Peyer's patch (tissue), 4 donors: ENCODE measurements around the gene BOD1. TPM values are rescaled to one million over a fixed set of nuclear protein-coding genes. Genes with fewer than 3 reads are reported as not detected.

Experiments used
- DNase-seq, 3 donors: peaks; one replicate each; pipeline ENCODE4 v3.0.0-alpha.2; 2017 to 2019
- H3K27ac ChIP-seq, 4 donors: fragments of 200-600 bp; sonication (generic); one replicate each; pipeline ENCODE4 v1.5.1; 2016 to 2019
- H3K27me3 ChIP-seq, 2 donors: fragments of 200-600 bp; sonication (generic); one replicate each; pipeline ENCODE4 v1.5.1; 2019
- H3K36me3 ChIP-seq, 3 donors: fragments of 200-600 bp; sonication (generic); one replicate each; pipeline ENCODE4 v1.5.1; 2016 to 2019
- H3K4me1 ChIP-seq, 4 donors: fragments of 200-600 bp; sonication (generic); one replicate each; pipeline ENCODE4 v1.5.1; 2016 to 2019
- H3K4me3 ChIP-seq, 4 donors: fragments of 200-600 bp; sonication (generic); 1 replicate in 3 of 4; 2 replicates in 1 of 4; pipeline ENCODE4 v1.5.1; 2016 to 2019; ENCODE audit warnings: mild to moderate bottlenecking in 1 of 4
- H3K9me3 ChIP-seq, 4 donors: fragments of 200-600 bp; sonication (generic); one replicate each; pipeline ENCODE4 v1.5.1; 2016 to 2019; ENCODE audit warnings: mild to moderate bottlenecking in 1 of 4
- POLR2A ChIP-seq, 2 donors: fragments of 450-650 bp; IDR thresholded peaks; one replicate each; pipeline ENCODE4 v1.5.1; 2017; ENCODE audit warnings: antibody characterized with exemption in 2 of 2, mild to moderate bottlenecking in 2 of 2, moderate library complexity in 2 of 2
- total RNA-seq, 4 donors: library from RNA; depleted of rRNA; stranded (reverse); fragments of >200 nt; gene quantifications; one replicate each; pipeline ENCODE4 v1.1.0, GENCODE V29; 2016
- TF ChIP-seq, protein P1 (sequence below), 6 experiments: fragments of 450-650 bp in 4 of 6; fragments of 200-600 bp in 2 of 6; sonication (generic) in 1 of 6; IDR thresholded peaks; one replicate each; pipeline ENCODE4 v1.5.1; 2017 to 2019; ENCODE audit warnings: antibody characterized with exemption in 6 of 6, mild to moderate bottlenecking in 3 of 6, moderate library complexity in 1 of 6

The BOD1 gene
- 10 to 100 TPM; 21.0 to 57.8 (median 27.3) TPM for total RNA-seq

DNA sequence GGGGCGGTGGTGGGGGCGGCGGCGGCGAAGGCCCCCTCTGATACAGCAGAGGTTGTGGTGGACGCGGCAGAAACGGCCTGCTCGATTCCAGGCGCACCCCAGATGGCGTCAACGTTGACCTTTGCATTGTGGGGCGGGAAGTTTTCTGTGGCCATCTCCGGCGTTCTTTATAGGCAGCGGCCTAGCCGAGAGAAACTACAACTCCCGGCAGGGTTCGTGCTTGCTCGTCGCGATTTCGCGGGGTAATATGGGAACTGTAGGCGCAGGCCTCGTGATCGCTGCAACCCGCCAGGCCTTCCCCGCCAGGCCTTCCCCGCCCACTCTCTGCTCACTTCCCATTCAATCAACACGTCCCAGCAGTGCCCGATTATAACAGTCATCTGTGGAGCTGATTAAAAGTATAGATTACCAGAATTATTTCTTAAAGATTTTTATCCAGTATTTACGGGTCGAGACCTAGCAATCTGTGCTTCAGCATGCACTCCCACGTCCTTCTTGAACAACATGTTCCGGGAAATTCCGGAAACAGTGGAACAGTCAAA lies at the start of gene BOD1:
Gene BOD1 (minus strand): TSS at position 74 of the 542 bp plus-strand sequence. CDS start 214 bp downstream, outside the sequence.
- Histone ChIP-seq H3K4me3 (peak within 1 kb of the TSS; percentile 80 to 92 (median 86)), H3K36me3 (peaks cover 0 to 9% (median 0%) of the 10 kb centered on the region in 3 donors), H3K27ac (peak within 1 kb of the TSS; percentile 87 to 95 (median 90)), H3K27me3 (no peaks in the 10 kb centered on the region), H3K9me3 (no peaks in the 10 kb centered on the region), H3K4me1 (peaks cover 0 to 17% (median 7%) of the 10 kb centered on the region in 4 donors)
- peak; percentile 95 to 98 (median 96) for DNase-seq
- TF ChIP-seq, protein P1, sequence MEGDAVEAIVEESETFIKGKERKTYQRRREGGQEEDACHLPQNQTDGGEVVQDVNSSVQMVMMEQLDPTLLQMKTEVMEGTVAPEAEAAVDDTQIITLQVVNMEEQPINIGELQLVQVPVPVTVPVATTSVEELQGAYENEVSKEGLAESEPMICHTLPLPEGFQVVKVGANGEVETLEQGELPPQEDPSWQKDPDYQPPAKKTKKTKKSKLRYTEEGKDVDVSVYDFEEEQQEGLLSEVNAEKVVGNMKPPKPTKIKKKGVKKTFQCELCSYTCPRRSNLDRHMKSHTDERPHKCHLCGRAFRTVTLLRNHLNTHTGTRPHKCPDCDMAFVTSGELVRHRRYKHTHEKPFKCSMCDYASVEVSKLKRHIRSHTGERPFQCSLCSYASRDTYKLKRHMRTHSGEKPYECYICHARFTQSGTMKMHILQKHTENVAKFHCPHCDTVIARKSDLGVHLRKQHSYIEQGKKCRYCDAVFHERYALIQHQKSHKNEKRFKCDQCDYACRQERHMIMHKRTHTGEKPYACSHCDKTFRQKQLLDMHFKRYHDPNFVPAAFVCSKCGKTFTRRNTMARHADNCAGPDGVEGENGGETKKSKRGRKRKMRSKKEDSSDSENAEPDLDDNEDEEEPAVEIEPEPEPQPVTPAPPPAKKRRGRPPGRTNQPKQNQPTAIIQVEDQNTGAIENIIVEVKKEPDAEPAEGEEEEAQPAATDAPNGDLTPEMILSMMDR (IDR thresholded peaks at IDR 0.05), result no peak
- TF ChIP-seq POLR2A (IDR thresholded peaks at IDR 0.05), result no peak

DNA sequence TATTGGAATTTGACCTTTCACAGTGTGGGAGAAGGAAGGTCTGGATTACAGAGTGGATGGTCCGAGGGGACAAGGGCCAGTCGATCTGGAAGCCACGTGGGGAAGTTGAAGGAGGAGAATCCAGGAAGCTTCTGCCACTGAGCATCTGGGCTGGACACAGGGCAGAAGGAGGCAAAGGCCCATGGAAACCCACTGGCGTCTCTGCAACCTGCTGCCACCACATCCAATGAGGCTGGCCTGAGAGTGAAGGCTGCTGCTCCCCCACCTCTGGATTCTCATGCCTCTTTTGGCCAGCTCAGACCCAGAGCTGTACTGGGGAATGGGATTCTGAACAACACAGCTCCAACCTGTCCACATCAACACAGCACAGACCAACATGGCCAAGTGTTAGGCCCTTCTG lies 48.9 kb upstream of the BOD1 start:
- TF ChIP-seq, protein P1 (IDR thresholded peaks at IDR 0.05), result no peak
- TF ChIP-seq POLR2A (IDR thresholded peaks at IDR 0.05), result no peak
- Histone ChIP-seq H3K36me3 (no peaks in the 10 kb centered on the region), H3K4me1 (no peaks in the 10 kb centered on the region), H3K9me3 (no peaks in the 10 kb centered on the region), H3K27ac (no peak overlapping the region), H3K4me3 (no peak overlapping the region), H3K27me3 (no peaks in the 10 kb centered on the region)
- no peak for DNase-seq

DNA sequence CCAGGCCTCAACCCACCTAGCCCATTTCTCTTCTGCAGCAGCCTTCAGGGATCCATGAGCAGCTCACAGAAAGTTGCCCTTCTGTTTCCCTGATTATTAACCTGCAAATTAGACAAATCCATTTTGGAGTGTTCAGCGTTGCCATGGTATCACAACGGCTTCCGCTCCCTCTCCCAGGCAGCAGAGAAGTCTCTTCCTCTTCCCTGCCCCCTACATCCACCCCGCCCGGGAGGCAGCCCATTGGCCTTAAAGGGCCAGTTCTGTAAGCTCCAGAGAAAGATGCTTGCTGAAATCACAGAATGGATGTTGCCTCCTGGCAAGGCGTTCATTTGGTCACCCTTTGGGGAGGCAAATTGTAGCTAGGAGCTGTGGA lies 47.7 kb upstream of the BOD1 start:
- no peak for DNase-seq
- TF ChIP-seq POLR2A (IDR thresholded peaks at IDR 0.05), result no peak
- TF ChIP-seq, protein P1 (IDR thresholded peaks at IDR 0.05), result no peak
- H3K4me1 ChIP-seq, result no peaks in the 10 kb centered on the region
- H3K36me3 ChIP-seq, result no peaks in the 10 kb centered on the region
- H3K27me3 ChIP-seq, result no peaks in the 10 kb centered on the region
- H3K9me3 ChIP-seq, result no peaks in the 10 kb centered on the region
- H3K4me3 ChIP-seq, result no peak overlapping the region
- no peak overlapping the region for H3K27ac ChIP-seq

DNA sequence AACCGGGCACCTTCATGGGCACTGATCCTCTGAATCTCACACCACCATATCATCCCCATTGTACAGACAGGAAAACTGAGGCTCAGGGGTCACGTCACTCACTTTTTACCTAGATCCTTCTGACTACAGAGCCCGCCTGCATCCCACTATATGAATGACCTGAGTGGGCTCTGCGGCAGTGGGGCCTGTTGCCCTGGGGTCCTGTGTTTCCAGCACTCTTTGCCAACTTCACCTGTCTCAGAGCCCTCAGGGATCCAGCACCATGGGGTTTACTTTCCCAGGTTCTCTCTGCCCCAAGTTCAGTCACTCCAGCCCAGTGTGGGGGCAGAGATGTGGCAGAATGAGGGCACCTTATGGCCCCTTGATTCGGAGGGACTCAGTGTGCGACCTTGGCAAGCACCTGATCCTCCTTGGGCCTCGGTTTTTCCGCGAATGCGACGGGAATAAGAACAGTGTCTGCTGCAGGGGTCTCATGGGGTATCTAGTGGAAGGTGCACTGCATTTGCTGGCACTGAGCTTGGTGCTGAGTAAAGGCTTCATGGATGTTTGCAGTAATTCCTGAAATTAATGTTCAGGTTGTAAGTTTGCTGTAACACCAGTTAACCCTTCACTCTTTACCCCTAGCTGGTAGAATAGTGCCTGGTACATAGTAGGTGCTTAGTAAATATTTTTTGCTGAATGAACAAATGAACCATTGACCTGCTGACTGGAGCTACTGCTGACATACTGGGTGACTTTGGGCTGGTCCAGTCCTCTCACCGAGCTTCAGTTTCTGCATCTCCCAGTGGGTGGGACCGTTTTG lies 47.1 kb upstream of the BOD1 start:
- TF ChIP-seq, protein P1 (IDR thresholded peaks at IDR 0.05), result no peak
- TF ChIP-seq POLR2A (IDR thresholded peaks at IDR 0.05), result no peak
- no peaks in the 10 kb centered on the region for H3K4me1 ChIP-seq
- no peaks in the 10 kb centered on the region for H3K9me3 ChIP-seq

DNA sequence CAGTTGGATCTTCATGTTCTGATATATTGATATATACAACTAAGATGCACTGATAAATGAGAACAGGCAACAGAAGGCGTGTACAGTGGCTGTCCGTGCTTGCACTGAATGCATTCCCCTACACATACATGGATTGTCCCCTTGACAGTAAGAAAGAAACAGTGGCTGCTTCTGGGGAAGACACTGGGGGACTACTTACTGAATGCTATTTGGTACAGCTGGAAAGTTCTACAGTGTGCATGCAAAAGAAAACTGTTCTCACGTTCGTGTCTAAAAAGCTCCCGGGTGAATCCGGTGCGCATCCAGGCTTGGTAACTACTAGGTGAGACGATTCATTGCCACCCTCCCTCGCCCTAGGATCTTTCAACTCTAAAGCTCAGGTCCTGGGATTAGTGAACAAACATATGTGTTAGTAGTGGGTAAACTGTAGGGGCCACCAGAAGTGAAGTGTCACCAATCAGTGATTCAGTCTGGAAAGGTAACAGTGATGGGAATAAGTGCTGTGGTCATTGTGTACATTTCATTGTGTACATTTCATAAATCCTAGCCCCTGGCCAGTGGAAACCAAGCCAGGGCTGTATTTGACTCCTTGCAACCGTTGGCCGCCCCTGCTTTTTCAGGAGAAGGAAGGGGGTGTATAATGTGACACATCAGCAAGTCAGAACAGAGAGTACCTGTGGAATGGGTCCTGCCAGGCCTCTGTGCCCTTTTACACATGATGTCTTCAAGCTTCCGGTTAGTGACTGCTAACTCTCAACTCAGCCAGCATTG lies 46.3 kb upstream of the BOD1 start:
- DNase-seq, result peak in 1 of 3 donors; percentile 27
- TF ChIP-seq, protein P1 (IDR thresholded peaks at IDR 0.05), result no peak
- H3K36me3 ChIP-seq, result no peaks in the 10 kb centered on the region
- no peaks in the 10 kb centered on the region for H3K4me1 ChIP-seq
- H3K4me3 ChIP-seq, result no peak overlapping the region
- no peaks in the 10 kb centered on the region for H3K27me3 ChIP-seq
- no peak overlapping the region for H3K27ac ChIP-seq
- H3K9me3 ChIP-seq, result no peaks in the 10 kb centered on the region

More for the DNA sequence above, 47.1 kb upstream of the BOD1 start:
- H3K4me3 ChIP-seq, result no peak overlapping the region
- H3K27me3 ChIP-seq, result no peaks in the 10 kb centered on the region
- no peak for DNase-seq
- H3K36me3 ChIP-seq, result no peaks in the 10 kb centered on the region
- H3K27ac ChIP-seq, result no peak overlapping the region
